ENCODE results near the gene ICAM4. TPM values are rescaled to one million over a fixed set of nuclear protein-coding genes. Genes with fewer than 3 reads are reported as not detected.
"Not testable (repeated sequence)": the region's sequence is repeated elsewhere in the genome, so short reads cannot be mapped to it uniquely, and the experiment has no call there.

ICAM4 gene, protein sequence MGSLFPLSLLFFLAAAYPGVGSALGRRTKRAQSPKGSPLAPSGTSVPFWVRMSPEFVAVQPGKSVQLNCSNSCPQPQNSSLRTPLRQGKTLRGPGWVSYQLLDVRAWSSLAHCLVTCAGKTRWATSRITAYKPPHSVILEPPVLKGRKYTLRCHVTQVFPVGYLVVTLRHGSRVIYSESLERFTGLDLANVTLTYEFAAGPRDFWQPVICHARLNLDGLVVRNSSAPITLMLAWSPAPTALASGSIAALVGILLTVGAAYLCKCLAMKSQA
- total RNA-seq = 1 to 10 TPM in 3 of 5 experiments, under 1 TPM in 2; 0.40 to 3.7 (median 1.2) TPM
- polyA plus RNA-seq = under 1 TPM; 0.52 to 0.55 TPM
- total RNA-seq = not detected

DNA sequence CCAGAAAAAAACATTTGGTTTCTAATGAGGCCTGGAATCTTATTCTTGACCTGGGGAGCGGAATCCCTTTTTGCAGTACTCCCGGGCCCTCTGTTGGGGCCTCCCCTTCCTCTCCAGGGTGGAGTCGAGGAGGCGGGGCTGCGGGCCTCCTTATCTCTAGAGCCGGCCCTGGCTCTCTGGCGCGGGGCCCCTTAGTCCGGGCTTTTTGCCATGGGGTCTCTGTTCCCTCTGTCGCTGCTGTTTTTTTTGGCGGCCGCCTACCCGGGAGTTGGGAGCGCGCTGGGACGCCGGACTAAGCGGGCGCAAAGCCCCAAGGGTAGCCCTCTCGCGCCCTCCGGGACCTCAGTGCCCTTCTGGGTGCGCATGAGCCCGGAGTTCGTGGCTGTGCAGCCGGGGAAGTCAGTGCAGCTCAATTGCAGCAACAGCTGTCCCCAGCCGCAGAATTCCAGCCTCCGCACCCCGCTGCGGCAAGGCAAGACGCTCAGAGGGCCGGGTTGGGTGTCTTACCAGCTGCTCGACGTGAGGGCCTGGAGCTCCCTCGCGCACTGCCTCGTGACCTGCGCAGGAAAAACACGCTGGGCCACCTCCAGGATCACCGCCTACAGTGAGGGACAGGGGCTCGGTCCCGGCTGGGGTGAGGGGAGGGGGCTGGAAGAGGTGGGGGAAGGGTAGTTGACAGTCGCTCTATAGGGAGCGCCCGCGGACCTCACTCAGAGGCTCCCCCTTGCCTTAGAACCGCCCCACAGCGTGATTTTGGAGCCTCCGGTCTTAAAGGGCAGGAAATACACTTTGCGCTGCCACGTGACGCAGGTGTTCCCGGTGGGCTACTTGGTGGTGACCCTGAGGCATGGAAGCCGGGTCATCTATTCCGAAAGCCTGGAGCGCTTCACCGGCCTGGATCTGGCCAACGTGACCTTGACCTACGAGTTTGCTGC is at the start of gene ICAM4:
TSS of gene ICAM4 (plus strand) at position 153 of the 935 bp plus-strand sequence. CDS start at position 211, 58 bp downstream.
- H3K4me1 ChIP-seq (ENCODE audit: control insufficient read depth in 2 of 2, insufficient read depth in 2 of 2, low read length in 2 of 2) = peaks cover 36 to 47% of the 10 kb centered on the region in 2 donors
- Mint-ChIP-seq H3K4me3 (peak within 1 kb of the TSS; percentile 66 to 87 (median 75)), H3K9me3 (no peaks in the 10 kb centered on the region), H3K4me1 (peaks cover 32 to 64% (median 50%) of the 10 kb centered on the region in 7 donors), H3K36me3 (peaks cover 5 to 25% (median 9%) of the 10 kb centered on the region in 5 donors), H3K27ac (peak within 1 kb of the TSS in 1 of 9 donors; percentile 51), H3K27me3 (peaks cover 23 to 40% (median 32%) of the 10 kb centered on the region in 5 donors)
- intact Hi-C loops (cut with micrococcal nuclease) = loop anchor here (1.0 to 5.0 kb wide), 3 partner anchors 8 to 190 kb away; partner anchors contain the start of gene RAVER1 (in 1 of the 2)
- peak in 3 of 9 donors; percentile 25 to 59 (median 27) for DNase-seq
- peaks cover 0 to 29% (median 0%) of the 10 kb centered on the region in 3 experiments for H3K36me3 ChIP-seq (ENCODE audit: control insufficient read depth in 2 of 3, insufficient read depth in 3 of 3, low read length in 3 of 3)
- H3K27me3 ChIP-seq (ENCODE audit: control insufficient read depth in 2 of 2, insufficient read depth in 2 of 2, low read length in 2 of 2) = peaks cover 8 to 29% of the 10 kb centered on the region in 2 donors
- peak; percentile 30 for ATAC-seq
- POLR2A ChIA-PET = interaction anchor here (0.7 to 5.3 kb wide), 4 partner anchors 9 to 27 kb away, joined by 3 to 28 read pairs (median 6); partner anchors contain the start of gene ICAM1
- no peaks in the 10 kb centered on the region for H3K9me3 ChIP-seq (ENCODE audit: control insufficient read depth in 2 of 3, low read length in 3 of 3)
- no peak within 1 kb of the TSS for H3K27ac ChIP-seq (ENCODE audit: low read depth, low read length)
- peak within 1 kb of the TSS; percentile 8 for H3K4me3 ChIP-seq (ENCODE audit: low read length)
- CTCF ChIA-PET = interaction anchor here (0.7 to 2.6 kb wide), 3 partner anchors 16 to 167 kb away, joined by 4 to 7 read pairs (median 7); partner anchors contain the start of gene ICAM1

DNA sequence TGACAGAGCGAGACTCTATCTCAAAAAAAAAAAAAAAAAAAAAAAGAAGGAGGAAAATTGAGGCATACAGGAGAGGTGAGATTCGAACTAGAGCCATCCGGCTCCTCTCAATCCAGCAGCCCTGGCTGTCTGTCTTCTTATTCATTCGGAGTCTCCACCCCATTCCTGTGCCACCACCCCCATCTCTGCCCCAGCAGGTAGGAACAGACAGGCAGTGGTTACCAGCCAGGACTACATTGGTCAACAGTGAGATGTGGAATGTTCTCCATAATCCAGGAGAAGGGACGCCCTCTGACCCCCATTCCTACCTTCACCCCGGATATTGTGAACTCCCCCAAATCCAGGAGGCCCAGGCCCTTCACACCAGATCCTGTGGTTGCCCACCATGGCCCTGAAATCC is 49.1 kb upstream of the ICAM4 start:
- CTCF ChIA-PET = interaction anchor here (8.0 kb wide), 1 partner anchor 13 kb away, joined by 52 read pairs; the partner anchor contains the start of gene MRPL4
- POLR2A ChIA-PET = no interaction called here
- intact Hi-C loops (cut with micrococcal nuclease) = loop anchor here in 1 of 2 donors (2.0 kb wide), 2 partner anchors 19 to 95 kb away; no protein-coding TSS in a partner anchor

GRCh38 chr19:10238172-10238783 is 48.5 kb upstream of the ICAM4 start:
- Mint-ChIP-seq H3K9me3 (no peaks in the 10 kb centered on the region), H3K4me1 (peaks cover 6 to 27% (median 17%) of the 10 kb centered on the region in 7 donors), H3K4me3 (peak overlapping the region in 2 of 10 donors; percentile 2 to 29), H3K27me3 (no peaks in the 10 kb centered on the region), H3K36me3 (peaks cover 0 to 3% (median 0%) of the 10 kb centered on the region in 5 donors), H3K27ac (peak overlapping the region in 6 of 9 donors; percentile 4 to 34 (median 25))
- Histone ChIP-seq H3K36me3 (ENCODE audit: control insufficient read depth in 2 of 3, insufficient read depth in 3 of 3, low read length in 3 of 3) (no peaks in the 10 kb centered on the region), H3K27me3 (ENCODE audit: control insufficient read depth in 2 of 2, insufficient read depth in 2 of 2, low read length in 2 of 2) (no peaks in the 10 kb centered on the region), H3K4me3 (ENCODE audit: low read length) (no peak overlapping the region), H3K9me3 (ENCODE audit: control insufficient read depth in 2 of 3, low read length in 3 of 3) (no peaks in the 10 kb centered on the region), H3K4me1 (ENCODE audit: control insufficient read depth in 2 of 2, insufficient read depth in 2 of 2, low read length in 2 of 2) (peaks cover 10 to 14% of the 10 kb centered on the region in 2 donors), H3K27ac (ENCODE audit: low read depth, low read length) (no peak overlapping the region)
- intact Hi-C loops (cut with micrococcal nuclease) = no loop called here
- POLR2A ChIA-PET = interaction anchor here (0.7 kb wide), 1 partner anchor 69 kb away, joined by 4 read pairs; no protein-coding TSS in a partner anchor
- ATAC-seq (no peak), DNase-seq (no peak)
- CTCF ChIA-PET = interaction anchor here (8.0 kb wide), 1 partner anchor 12 kb away, joined by 52 read pairs; the partner anchor contains the start of gene MRPL4

More for the DNA sequence above, 49.1 kb upstream of the ICAM4 start:
- Histone ChIP-seq H3K36me3 (ENCODE audit: control insufficient read depth in 2 of 3, insufficient read depth in 3 of 3, low read length in 3 of 3) (no peaks in the 10 kb centered on the region), H3K27me3 (ENCODE audit: control insufficient read depth in 2 of 2, insufficient read depth in 2 of 2, low read length in 2 of 2) (no peaks in the 10 kb centered on the region), H3K9me3 (ENCODE audit: control insufficient read depth in 2 of 3, low read length in 3 of 3) (no peaks in the 10 kb centered on the region), H3K27ac (ENCODE audit: low read depth, low read length) (no peak overlapping the region), H3K4me1 (ENCODE audit: control insufficient read depth in 2 of 2, insufficient read depth in 2 of 2, low read length in 2 of 2) (peaks cover 10 to 14% of the 10 kb centered on the region in 2 donors), H3K4me3 (ENCODE audit: low read length) (no peak overlapping the region)
- H3K27ac Mint-ChIP-seq = peak overlapping the region in 1 of 9 donors; percentile 34
- H3K36me3 Mint-ChIP-seq = peaks cover 0 to 3% (median 0%) of the 10 kb centered on the region in 5 donors
- H3K4me3 Mint-ChIP-seq = peak overlapping the region in 2 of 10 donors; percentile 13 to 29
- H3K9me3 Mint-ChIP-seq = no peaks in the 10 kb centered on the region
- peaks cover 6 to 27% (median 17%) of the 10 kb centered on the region in 7 donors for H3K4me1 Mint-ChIP-seq
- no peaks in the 10 kb centered on the region for H3K27me3 Mint-ChIP-seq
- no peak for DNase-seq
- no peak for ATAC-seq

- H3K27me3 Mint-ChIP-seq; H3K4me1 ChIP-seq (ENCODE audit: control insufficient read depth in 2 of 2, insufficient read depth in 2 of 2, low read length in 2 of 2); H3K36me3 ChIP-seq (ENCODE audit: control insufficient read depth in 2 of 3, insufficient read depth in 3 of 3, low read length in 3 of 3); H3K36me3 Mint-ChIP-seq; H3K4me3 ChIP-seq (ENCODE audit: low read length); H3K27ac ChIP-seq (ENCODE audit: low read depth, low read length); DNase-seq; H3K27ac Mint-ChIP-seq; ATAC-seq; H3K9me3 ChIP-seq (ENCODE audit: control insufficient read depth in 2 of 3, low read length in 3 of 3); H3K4me1 Mint-ChIP-seq; POLR2A ChIA-PET; H3K4me3 Mint-ChIP-seq; H3K9me3 Mint-ChIP-seq; H3K27me3 ChIP-seq (ENCODE audit: control insufficient read depth in 2 of 2, insufficient read depth in 2 of 2, low read length in 2 of 2); intact Hi-C loops (cut with micrococcal nuclease): not testable (repeated sequence)
- CTCF ChIA-PET = interaction anchor here (0.6 kb wide), 1 partner anchor 8 kb away, joined by 4 read pairs; no protein-coding TSS in a partner anchor
These were observed 44.8 kb upstream of the ICAM4 start for GRCh38 chr19:10241826-10242449.

DNA sequence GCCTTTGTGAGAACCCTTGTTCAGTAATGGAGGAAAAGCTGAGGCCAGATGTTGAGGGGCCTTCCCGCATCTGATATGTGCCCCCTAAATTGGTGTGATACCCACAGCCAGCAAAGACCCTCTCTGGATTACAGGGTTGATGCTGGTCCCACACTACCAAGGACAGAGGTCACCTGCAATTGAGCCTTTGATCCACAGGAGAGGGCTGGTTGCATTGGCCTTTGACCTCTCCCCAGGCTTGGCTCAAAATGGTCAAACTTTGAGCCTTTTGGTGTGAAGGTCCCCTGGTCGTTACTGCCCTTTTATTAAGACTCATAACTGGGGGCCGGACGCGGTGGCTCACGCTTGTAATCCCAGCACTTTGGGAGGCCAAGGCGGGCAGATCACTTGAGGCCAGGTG is 43.1 kb upstream of the ICAM4 start:
- H3K4me3 ChIP-seq (ENCODE audit: low read length) = no peak overlapping the region
- H3K9me3 ChIP-seq (ENCODE audit: control insufficient read depth in 2 of 3, low read length in 3 of 3) = no peaks in the 10 kb centered on the region
- H3K4me1 ChIP-seq (ENCODE audit: control insufficient read depth in 2 of 2, insufficient read depth in 2 of 2, low read length in 2 of 2) = no peaks in the 10 kb centered on the region
- Mint-ChIP-seq H3K9me3 (no peaks in the 10 kb centered on the region), H3K4me1 (peaks cover 0 to 5% (median 0%) of the 10 kb centered on the region in 7 donors), H3K36me3 (no peaks in the 10 kb centered on the region), H3K4me3 (no peak overlapping the region), H3K27ac (no peak overlapping the region), H3K27me3 (no peaks in the 10 kb centered on the region)
- no peak for ATAC-seq
- no peaks in the 10 kb centered on the region for H3K27me3 ChIP-seq (ENCODE audit: control insufficient read depth in 2 of 2, insufficient read depth in 2 of 2, low read length in 2 of 2)
- no peak overlapping the region for H3K27ac ChIP-seq (ENCODE audit: low read depth, low read length)
- no peak for DNase-seq
- ChIA-PET POLR2A (no interaction called here), CTCF (no interaction called here)
- no peaks in the 10 kb centered on the region for H3K36me3 ChIP-seq (ENCODE audit: control insufficient read depth in 2 of 3, insufficient read depth in 3 of 3, low read length in 3 of 3)
- intact Hi-C loops (cut with micrococcal nuclease) = no loop called here

All from naive thymus-derived CD4-positive, alpha-beta T cell (primary cell).